Aorta (tissue), 5 donors: ENCODE measurements around the gene PYCR2. TPM values are rescaled to one million over a fixed set of nuclear protein-coding genes. Genes with fewer than 3 reads are reported as not detected.
"Not testable (repeated sequence)": the region's sequence is repeated elsewhere in the genome, so short reads cannot be mapped to it uniquely, and the experiment has no call there.

Experiments used
- ATAC-seq: fragments of 200-7000 bp; cut with Tn5 transposase; one replicate; pipeline ENCODE4 v1.9.1; 2022; ENCODE audit warnings: moderate library complexity; ENCODE audit not compliant: low FRiP score
- DNase-seq, 2 donors: peaks; one replicate each; pipeline ENCODE4 v3.0.0-alpha.2; 2020
- H3K27ac ChIP-seq, 2 donors: one replicate each; pipeline ENCODE4 v1.5.1; 2013; ENCODE audit warnings: low read length in 2 of 2, mild to moderate bottlenecking in 2 of 2, moderate library complexity in 2 of 2, control low read depth in 1 of 2, inconsistent platforms in 1 of 2, low read depth in 1 of 2
- H3K27me3 ChIP-seq, 2 donors: one replicate each; pipeline ENCODE4 v1.6.1; 2013; ENCODE audit warnings: control low read depth in 1 of 2, low read length in 1 of 2, mild to moderate bottlenecking in 1 of 2, moderate library complexity in 1 of 2; ENCODE audit not compliant: insufficient read depth in 2 of 2, control insufficient read depth in 1 of 2
- H3K36me3 ChIP-seq, 2 donors: one replicate each; pipeline ENCODE4 v1.6.1; 2013; ENCODE audit warnings: control low read depth in 1 of 2, low read length in 1 of 2, mild to moderate bottlenecking in 1 of 2; ENCODE audit not compliant: insufficient read depth in 2 of 2, control insufficient read depth in 1 of 2
- H3K4me1 ChIP-seq, 2 donors: one replicate each; pipeline ENCODE4 v1.6.1; 2013; ENCODE audit warnings: low read length in 2 of 2, control low read depth in 1 of 2, mild to moderate bottlenecking in 1 of 2, moderate library complexity in 1 of 2; ENCODE audit not compliant: insufficient read depth in 2 of 2, control insufficient read depth in 1 of 2
- H3K4me3 ChIP-seq, 2 donors: one replicate each; pipeline ENCODE4 v1.5.1; 2013; ENCODE audit warnings: low read length in 2 of 2, control low read depth in 1 of 2, mild to moderate bottlenecking in 1 of 2
- H3K9me3 ChIP-seq: one replicate; pipeline ENCODE4 v1.6.1; 2013; ENCODE audit warnings: mild to moderate bottlenecking, low read length; ENCODE audit not compliant: control insufficient read depth
- WGBS, 2 donors: extraction: QIAGEN DNeasy Blood & Tissue Kit; methylation state at CpG; one replicate each; pipeline ENCODE4 v1.1.7; 2013; 5-methylcytosine and 5-hydroxymethylcytosine counted together
- intact Hi-C, 2 donors: fragments of 100-400 bp; cut with DNase I; formaldehyde crosslinking; loops; one replicate each; pipeline versions ENCODE4 v1.14.2 to v1.15.0; 2022
- polyA plus RNA-seq, 2 donors: library from polyadenylated mRNA; stranded (reverse); fragments of 200-250 nt; gene quantifications; one replicate each; pipeline ENCODE4 v1.2.3, GENCODE V29; 2013
- total RNA-seq, 2 donors: library from RNA; stranded (reverse); fragmentation: NEBNext Ultra II Directional; extraction: Animal tissue kit (Norgen Biotek cat#: 25700); gene quantifications; one replicate each; pipeline ENCODE4 v1.2.1, GENCODE V29; 2021
- donor health status: healthy with polysubstance abuse.
- donor health status: Bipolar disorder and iron deficiency.
- donor health status: DM: no; HTN: no; CAD: no.
- donor health status: DM: no; HTN: no; CAD: no.
- donor health status: DM: yes; HTN: yes; CAD: no.

The PYCR2 gene
- total and polyA plus RNA-seq, 4 donors, result 27.0 to 63.6 (median 45.8) TPM

DNA sequence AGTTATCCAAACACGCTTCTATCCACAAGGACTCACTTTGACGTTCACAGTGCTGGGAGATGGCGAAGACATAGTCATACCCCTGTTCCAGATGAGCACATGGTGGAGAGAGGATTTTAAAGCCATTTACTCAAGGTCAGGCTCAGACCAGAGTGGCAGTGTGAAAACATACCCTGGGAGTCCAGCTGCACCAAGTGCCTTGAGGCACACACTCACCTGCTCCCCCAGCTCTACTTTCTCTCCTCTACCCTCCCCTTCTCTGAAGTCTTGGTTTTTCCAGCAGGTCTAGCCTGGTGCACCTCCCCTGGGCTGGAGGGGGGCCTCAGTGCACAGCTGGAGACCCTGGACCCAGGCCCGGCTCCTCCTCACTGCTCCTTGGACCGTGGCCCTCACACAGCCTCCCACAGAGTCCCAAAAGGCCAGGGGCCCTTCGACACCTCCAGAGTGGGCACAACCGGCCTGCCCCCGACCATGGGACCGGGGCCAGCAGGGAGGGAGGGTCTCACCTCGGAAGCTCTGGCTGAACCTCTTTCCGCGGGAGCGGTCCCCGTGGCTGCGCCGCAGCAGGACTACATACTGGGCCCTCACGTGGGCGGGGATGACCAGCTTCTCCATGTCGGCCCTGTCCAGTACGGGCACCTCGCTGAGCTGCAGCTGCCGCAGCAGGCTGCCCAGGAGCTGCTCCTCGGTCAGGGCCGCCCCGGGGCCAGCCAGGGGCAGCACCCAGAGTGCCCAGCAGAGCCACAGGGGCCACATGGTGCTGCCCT is 16.5 kb upstream of the PYCR2 start:
- no peaks in the 10 kb centered on the region for H3K36me3 ChIP-seq
- no peak overlapping the region for H3K4me3 ChIP-seq
- intact Hi-C loops, result loop anchor here in 1 of 2 donors (5.0 kb wide), 1 partner anchor 112 kb away; no protein-coding TSS in a partner anchor
- ATAC-seq, result peak; percentile 44
- H3K4me1 ChIP-seq, result no peaks in the 10 kb centered on the region
- WGBS, 2 donors, result 18 to 27% methylated on average over 23 to 25 of the region's 25 CpGs
- no peaks in the 10 kb centered on the region for H3K27me3 ChIP-seq
- H3K27ac ChIP-seq, result peak overlapping the region; percentile 13 to 67
- DNase-seq, result peak in 1 of 2 donors; percentile 81
- H3K9me3 ChIP-seq, result no peaks in the 10 kb centered on the region

DNA sequence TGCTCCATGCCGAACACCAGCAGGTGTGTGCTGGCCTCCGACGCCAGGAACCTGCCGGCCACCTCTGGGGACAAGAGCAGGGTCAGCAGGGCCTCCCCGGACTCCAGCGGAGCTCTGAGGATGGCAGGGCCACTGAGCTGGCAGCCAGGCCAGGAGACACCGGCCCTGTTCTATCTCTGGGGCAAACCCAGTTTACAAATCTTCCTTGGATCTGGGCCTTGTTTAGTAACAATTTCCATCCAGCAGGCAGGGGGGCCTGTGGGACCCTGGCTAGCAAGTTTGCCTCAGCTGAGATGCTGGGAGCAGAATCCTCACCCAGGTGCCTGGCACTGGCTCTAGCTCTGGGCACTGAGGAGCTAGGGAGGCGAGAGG is 15.9 kb upstream of the PYCR2 start:
- not testable (repeated sequence) for ATAC-seq, H3K27ac ChIP-seq, H3K27me3 ChIP-seq, H3K36me3 ChIP-seq, H3K4me3 ChIP-seq, H3K9me3 ChIP-seq, H3K4me1 ChIP-seq
- WGBS, 2 donors, result 72 to 74% methylated on average over 8 of the region's 8 CpGs
- intact Hi-C loops, result loop anchor here in 1 of 2 donors (5.0 kb wide), 1 partner anchor 112 kb away; no protein-coding TSS in a partner anchor
- DNase-seq, result peak in 1 of 2 donors; percentile 33

DNA sequence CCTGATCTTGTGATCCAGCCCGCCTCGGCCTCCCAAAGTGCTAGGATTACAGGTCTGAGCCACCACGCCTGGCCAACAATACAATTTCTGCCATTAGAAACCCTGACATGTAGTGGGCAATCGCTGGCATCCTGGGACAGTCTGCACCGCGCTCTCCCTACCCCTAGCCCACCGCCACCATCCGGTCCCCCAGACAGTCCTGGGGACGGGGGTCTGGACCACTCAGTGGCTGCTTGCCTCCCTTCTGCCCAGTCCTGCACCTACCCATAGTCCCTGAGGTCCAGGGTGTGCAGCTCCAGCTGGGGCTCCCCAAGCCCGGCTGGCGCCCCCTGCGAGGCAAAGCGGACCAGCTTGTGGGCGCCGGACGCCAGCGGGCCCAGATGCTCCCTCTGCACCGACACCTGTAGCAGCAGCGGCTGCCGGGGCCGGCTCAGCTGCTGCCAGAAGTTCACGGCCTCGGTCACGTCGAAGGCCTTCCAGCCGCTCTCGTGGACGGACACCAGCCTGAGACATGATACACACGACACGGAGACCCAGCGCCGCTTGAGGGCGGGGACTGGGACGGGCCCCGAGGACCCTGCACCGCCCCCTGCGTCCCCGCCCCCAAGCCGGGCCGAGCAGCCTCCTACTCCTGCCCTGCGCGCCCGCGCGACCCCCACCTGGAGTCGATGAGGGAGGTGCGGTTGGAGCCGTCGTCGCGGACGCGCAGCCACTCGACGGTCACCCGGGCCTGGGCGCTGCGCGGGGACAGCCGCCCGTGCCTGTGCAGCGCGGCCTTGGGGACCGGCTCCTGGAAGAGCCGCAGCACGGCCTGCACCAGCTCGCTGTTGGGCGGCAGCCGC is 15.3 kb upstream of the PYCR2 start:
- ATAC-seq, H3K4me3 ChIP-seq: not testable (repeated sequence)

DNA sequence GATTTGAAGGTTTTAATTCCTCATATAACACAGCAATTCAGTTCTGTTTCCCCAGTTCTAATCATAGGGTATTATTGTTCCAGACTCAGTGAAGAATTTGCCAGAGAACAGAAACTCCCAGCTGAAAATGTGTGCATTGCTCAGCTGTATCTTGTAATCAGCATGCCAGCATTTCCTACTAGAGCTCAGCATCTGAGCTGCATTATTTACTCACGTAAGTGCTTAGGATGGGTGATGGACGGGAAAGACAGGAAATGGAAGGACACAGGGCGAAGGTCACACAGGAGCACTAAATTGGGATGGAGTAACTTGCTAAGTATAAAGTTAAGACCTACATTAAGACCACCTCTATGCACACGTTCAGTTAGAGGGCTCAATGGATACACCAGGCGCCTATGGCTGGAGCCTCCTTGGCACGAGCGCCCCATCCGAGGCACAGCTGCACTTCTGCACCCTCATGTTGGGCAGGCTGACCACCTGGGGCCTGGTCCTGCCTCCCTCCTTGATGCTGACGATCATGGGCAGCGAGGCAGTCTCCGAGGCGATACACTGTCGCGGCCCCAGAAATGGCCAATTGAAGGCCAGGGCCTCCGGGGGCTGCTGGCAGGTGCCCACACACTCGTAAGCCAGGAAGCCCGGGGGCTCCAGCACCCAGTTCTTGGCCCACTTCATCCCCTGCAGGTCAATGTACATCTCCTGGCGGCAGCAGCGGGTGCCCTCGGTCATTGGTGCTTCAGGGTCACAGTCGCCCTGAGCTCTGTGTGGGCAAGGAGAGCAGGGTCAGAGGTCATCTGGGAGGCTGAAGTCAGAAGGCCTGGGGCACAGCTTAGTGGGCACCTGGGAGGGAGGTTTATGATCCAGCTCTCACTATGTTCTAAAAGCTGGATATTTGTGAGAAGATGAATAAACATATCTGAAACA is 13.3 kb upstream of the PYCR2 start:
- DNase-seq, result no peak
- ATAC-seq, result no peak
- Histone ChIP-seq H3K4me3 (no peak overlapping the region), H3K36me3 (no peaks in the 10 kb centered on the region), H3K9me3 (no peaks in the 10 kb centered on the region), H3K4me1 (no peaks in the 10 kb centered on the region), H3K27me3 (no peaks in the 10 kb centered on the region), H3K27ac (no peak overlapping the region)
- intact Hi-C loops, result no loop called here
- 89 to 92% methylated on average over 21 of the region's 21 CpGs for WGBS, 2 donors

More for the DNA sequence above, 15.3 kb upstream of the PYCR2 start:
- DNase-seq, H3K27ac ChIP-seq, H3K4me1 ChIP-seq, H3K27me3 ChIP-seq, H3K9me3 ChIP-seq, H3K36me3 ChIP-seq, intact Hi-C loops: not testable (repeated sequence)
- WGBS, 2 donors, result 58 to 69% methylated on average over 29 to 64 of the region's 69 CpGs

DNA sequence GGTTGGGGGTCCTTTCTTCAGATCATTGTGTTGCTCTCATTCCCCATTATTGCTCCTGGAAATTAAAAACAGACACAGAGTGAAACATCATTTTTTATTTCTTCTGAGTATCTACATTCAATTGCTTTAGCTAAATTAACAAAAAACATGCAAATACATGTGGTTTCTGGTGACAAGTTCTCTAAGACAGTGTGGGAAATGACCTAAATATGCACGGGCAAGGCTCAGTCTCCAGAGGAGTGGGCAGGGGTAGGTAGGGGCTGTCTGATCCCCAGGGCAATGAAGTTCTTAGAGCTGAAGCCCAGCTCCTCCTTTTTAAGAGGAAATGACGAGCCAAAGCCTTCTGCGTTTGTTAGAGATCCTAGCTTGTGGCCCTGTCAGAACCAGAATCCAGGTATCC is 12.5 kb upstream of the PYCR2 start:
- ATAC-seq, result no peak
- WGBS, 2 donors, result 76% methylated on average over 3 of the region's 3 CpGs

DNA sequence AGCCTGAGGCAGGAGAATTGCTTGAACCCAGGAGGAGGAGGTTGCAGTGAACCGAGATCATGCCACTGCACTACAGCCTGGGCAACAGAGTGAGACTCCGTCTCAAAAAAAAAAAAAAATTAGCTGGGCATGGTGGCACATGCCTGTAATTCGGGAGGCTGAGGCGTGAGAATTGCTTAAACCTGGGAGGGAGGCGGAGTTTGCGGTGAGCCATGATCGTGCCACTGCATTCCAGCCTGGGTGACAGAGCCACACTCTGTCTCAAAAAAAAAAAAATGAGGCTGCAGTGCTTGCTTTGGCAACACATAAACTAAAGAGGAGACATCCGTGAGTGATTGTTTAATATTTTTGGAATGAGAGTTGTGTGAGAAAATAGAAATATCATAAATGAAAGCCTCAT is 12.0 kb upstream of the PYCR2 start:
- H3K36me3 ChIP-seq, ATAC-seq, DNase-seq, H3K27me3 ChIP-seq, H3K9me3 ChIP-seq, intact Hi-C loops, H3K4me1 ChIP-seq, H3K4me3 ChIP-seq, H3K27ac ChIP-seq: not testable (repeated sequence)
- 83 to 87% methylated on average over 8 of the region's 8 CpGs for WGBS, 2 donors

More for the DNA sequence above, 12.5 kb upstream of the PYCR2 start:
- no peak for DNase-seq
- Histone ChIP-seq H3K27me3 (no peaks in the 10 kb centered on the region), H3K27ac (no peak overlapping the region), H3K4me3 (no peak overlapping the region), H3K9me3 (no peaks in the 10 kb centered on the region), H3K4me1 (no peaks in the 10 kb centered on the region), H3K36me3 (no peaks in the 10 kb centered on the region)
- intact Hi-C loops, result no loop called here

DNA sequence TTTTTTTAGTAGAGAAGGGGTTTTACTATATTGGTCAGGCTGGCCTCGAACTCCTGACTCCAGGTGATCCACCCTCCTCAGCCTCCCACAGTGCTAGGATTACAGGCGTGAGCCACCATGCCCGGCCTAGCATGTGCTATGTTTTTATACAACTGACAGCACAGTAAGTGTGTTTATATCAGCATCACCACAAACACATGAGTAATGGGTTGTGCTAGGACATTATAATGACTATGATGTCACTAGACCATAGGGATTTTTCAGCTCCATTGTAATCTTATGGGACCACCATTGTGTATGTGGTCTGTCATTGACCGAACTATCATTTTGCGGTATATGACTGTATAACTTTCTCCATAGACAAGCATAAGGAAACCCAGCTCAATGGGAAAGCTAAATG is 10.7 kb upstream of the PYCR2 start:
- ATAC-seq, result no peak
- intact Hi-C loops, result no loop called here
- WGBS, 2 donors, result 97 to 100% methylated on average over 5 of the region's 5 CpGs
- Histone ChIP-seq H3K27ac (no peak overlapping the region), H3K4me1 (no peaks in the 10 kb centered on the region), H3K36me3 (no peaks in the 10 kb centered on the region), H3K9me3 (no peaks in the 10 kb centered on the region), H3K27me3 (no peaks in the 10 kb centered on the region), H3K4me3 (no peak overlapping the region)
- DNase-seq, result no peak

DNA sequence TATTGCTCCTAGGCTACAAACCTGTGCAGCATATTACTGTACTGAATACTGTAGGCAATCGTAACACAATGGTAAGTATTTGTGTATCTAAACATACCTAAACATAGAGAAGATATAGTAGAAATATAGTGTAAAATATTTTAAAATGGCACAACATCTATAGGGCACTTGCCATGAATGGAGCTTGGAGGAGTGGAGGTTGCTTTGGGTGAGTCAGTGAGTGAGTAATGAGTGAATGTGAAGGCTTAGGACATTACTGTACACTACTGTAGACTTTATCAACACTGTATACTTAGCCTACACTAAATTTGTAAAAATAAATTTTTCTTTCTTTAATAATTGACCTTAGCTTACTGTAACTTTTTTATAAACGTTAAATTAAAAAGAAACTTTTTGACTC is 9.0 kb upstream of the PYCR2 start:
- Histone ChIP-seq H3K27ac (no peak overlapping the region), H3K4me3 (no peak overlapping the region), H3K9me3 (no peaks in the 10 kb centered on the region), H3K4me1 (no peaks in the 10 kb centered on the region), H3K27me3 (no peaks in the 10 kb centered on the region), H3K36me3 (no peaks in the 10 kb centered on the region)
- intact Hi-C loops, result no loop called here
- 86 to 90% methylated on average over 2 of the region's 2 CpGs for WGBS, 2 donors
- ATAC-seq (no peak), DNase-seq (no peak)
